Measurements from ENCODE around the gene CD79A.

GRCh38 chr19:41917676-41918075 is 40.6 kb downstream of the CD79A start:
- TF ChIP-seq POLR2AphosphoS5 (IDR thresholded peaks at IDR 0.05; ENCODE audit: borderline replicate concordance, low read depth, low read length) (no peak), FOXP2 (optimal IDR thresholded peaks at IDR 0.05; ENCODE audit: control extremely low read depth, extremely low read length, insufficient read depth) (no peak)
